ENCODE measurements around the gene CCDC175.

- TF ChIP-seq POLR2AphosphoS5 (IDR thresholded peaks at IDR 0.05; ENCODE audit: borderline replicate concordance, low read depth, low read length): no peak
- TF ChIP-seq EZH2 (IDR thresholded peaks at IDR 0.05): no peak
- TF ChIP-seq FOXP2 (optimal IDR thresholded peaks at IDR 0.05; ENCODE audit: control extremely low read depth, extremely low read length, insufficient read depth): no peak
Measured at GRCh38 chr14:59503256-59503655, 73.4 kb downstream of the CCDC175 start.
